Measurements from ENCODE around the gene CCDC50.

The CCDC50 gene

DNA sequence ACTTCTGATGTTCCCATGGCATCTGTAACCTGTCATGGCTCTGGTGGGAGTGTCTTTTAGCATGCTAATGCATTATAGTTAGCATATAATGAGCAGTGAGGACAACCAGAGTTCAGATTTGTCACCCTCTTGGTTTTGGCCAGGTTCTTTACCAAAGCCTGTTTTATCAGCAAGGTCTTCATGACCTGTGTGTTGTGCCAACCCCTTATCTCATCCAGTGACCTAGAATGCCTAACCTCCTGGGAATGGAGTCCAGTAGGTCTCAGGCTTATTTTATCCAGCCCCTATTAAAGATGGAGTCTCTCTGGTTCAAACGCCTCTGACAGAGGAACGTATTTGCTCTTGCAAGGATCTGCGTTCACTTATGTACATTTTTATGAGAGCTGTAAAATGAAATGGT, 61.4 kb downstream of the CCDC50 start:
- DNase-seq, result no peak
- TF ChIP-seq GATA1 (IDR thresholded peaks at IDR 0.05; ENCODE audit: low read depth, low read length), result no peak
- no peak for TF ChIP-seq POLR2A (IDR thresholded peaks at IDR 0.05; ENCODE audit: low read length)

DNA sequence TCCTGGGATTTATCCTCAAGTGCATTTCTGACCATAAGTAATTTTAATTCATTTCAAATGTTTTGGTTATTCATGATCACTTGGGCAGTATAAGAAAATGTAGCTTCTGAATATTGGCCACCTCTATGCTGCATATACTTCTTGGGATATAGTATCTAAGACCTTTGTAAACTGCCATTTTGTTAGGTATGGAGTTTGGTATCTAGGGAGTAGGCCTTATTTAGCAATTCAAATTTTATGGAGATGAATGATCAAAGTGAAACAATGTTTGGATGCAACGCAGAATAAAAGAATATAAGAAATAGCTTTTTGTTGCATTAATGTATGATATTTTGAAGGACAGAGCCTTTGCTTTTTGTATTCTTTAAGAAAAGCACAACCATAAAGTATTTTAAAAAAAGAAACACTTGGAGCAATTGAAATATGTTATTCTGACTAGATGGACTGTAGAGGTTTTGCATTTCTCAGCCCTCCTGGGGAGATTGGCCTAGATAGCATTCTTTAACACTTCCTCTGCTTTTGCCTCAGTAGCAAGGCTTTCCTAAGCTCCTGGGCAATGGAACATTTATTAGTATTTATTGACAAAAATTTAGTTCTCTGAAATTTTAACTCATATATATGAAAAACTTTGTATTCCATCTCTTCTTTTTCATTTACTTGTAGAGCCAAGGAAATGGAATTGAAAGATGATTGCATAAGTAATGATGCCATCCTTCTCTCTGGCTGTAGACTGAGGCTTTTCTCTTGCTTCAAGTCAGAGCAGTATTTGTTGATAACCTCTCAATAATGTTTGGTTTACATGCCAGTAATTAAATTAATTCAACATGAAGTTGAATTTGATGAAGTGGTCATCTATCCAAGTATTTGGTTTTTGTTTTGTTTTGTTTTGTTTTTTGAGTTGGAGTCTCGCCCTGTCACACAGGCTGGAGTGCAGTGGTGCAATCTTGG, 62.9 kb downstream of the CCDC50 start:
- no peak for DNase-seq
- TF ChIP-seq GATA1 (IDR thresholded peaks at IDR 0.05; ENCODE audit: low read depth, low read length), result no peak
- no peak for TF ChIP-seq POLR2A (IDR thresholded peaks at IDR 0.05; ENCODE audit: low read length)

DNA sequence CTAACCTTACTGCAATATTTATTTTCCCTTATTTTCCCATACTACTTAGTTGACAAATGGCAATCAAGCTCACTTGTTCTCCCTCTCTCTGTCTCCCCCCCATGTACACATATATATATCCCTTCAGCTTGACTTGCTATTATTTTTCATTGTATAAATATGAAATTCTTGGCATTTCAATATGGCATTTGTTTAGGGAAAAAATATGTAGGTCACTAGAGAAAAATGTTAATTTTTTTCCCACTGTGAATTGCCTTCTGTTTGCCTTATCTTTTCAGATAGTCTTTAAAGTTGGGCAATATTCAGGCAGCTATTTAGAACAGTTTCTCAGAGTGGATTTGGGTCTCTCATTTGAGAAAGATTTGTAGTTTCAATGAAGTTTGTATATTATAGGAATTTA, 64.0 kb downstream of the CCDC50 start:
- TF ChIP-seq POLR2A (IDR thresholded peaks at IDR 0.05; ENCODE audit: low read length), result no peak
- TF ChIP-seq GATA1 (IDR thresholded peaks at IDR 0.05; ENCODE audit: low read depth, low read length), result no peak
- no peak for DNase-seq

DNA sequence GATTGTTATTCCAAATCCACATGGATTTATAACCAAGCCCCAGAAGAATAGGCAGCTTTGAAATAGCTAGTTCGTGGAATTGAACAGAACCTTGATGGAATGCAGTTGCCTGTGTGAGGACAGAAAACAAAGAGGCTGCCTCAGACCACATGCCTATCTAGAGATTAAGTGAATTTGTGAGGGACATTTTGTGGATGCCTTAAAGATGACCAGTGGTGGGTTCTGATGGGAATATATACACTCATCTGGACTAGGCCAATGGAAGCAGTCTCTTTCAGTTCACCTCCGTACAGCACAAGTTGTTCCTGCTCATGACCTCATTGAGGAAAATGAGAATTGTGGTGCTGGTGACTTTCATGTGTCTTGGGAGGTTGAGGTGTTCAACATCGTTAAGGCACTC, 68.6 kb downstream of the CCDC50 start:
- TF ChIP-seq POLR2A (IDR thresholded peaks at IDR 0.05; ENCODE audit: low read length) (no peak), GATA1 (IDR thresholded peaks at IDR 0.05; ENCODE audit: low read depth, low read length) (no peak)

DNA sequence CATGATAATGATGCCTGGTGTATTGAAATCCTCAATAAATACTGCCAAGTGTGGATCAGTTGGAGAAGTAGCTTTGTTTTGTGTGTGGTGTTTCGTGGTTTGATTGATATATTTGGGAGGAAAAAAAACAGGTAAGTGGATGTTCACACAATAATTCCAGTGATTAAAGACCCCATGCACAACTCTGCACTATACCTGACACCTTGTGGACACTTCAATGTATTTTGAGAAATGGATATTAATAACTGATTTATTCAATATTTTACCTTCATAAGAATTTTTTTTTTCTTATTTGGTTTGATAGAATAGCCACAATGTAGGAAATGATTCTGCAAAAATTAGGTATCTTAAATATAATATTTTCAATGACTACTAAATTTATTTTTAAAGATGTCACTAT, 69.4 kb downstream of the CCDC50 start:
- no peak for DNase-seq
- TF ChIP-seq POLR2A (IDR thresholded peaks at IDR 0.05; ENCODE audit: low read length) (no peak), GATA1 (IDR thresholded peaks at IDR 0.05; ENCODE audit: low read depth, low read length) (no peak)

More for the DNA sequence above, 68.6 kb downstream of the CCDC50 start:
- no peak for DNase-seq

DNA sequence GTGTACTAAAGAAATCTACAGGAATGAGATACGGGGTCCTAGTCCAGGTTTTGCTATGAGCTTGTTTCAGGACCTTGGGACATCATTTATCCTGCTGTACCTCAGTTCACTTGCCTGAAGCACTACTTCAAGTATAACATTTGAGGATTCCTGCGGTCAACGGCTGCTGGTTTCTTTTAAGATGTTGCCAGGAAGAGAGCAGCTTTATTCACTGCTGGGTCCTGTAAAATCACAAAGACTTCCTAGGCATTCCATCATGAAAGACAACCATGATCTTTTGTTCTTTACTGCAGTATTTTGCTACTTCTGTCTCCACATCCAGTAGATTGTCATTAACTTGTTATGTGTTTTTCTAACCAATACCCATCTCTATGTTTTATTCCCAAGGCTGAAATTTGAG, 70.7 kb downstream of the CCDC50 start:
- no peak for TF ChIP-seq GATA1 (IDR thresholded peaks at IDR 0.05; ENCODE audit: low read depth, low read length)
- no peak for TF ChIP-seq POLR2A (IDR thresholded peaks at IDR 0.05; ENCODE audit: low read length)
- no peak for DNase-seq

DNA sequence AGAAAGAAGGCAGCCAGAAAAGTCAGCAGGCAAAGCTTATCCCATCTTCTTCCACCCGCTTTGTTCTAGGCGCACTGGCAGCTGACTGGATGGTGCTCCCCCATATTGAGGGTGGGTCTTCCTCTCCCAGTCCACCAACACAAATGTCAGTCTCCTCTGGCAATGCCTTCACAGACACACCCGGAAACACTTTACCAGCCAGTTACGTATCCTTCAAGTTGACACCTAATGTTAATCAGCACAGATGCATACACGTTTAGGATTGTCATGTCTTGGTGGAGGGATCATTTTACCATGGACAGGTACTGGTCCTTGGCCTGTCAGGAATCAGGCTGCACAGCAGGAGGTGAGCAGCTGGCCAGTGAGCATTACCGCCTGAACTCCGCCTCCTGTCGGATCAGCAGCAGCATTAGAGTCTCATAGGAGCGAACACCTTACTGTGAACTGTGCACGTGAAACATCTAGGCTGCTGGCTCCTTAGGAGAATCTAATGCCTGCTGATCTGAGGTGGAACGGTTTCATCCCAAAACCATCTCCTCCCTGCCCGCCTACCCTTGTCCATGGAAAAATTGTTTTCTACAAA, 72.7 kb downstream of the CCDC50 start:
- TF ChIP-seq POLR2A (IDR thresholded peaks at IDR 0.05; ENCODE audit: low read length), result no peak
- TF ChIP-seq GATA1 (IDR thresholded peaks at IDR 0.05; ENCODE audit: low read depth, low read length), result no peak
- DNase-seq, result no peak

DNA sequence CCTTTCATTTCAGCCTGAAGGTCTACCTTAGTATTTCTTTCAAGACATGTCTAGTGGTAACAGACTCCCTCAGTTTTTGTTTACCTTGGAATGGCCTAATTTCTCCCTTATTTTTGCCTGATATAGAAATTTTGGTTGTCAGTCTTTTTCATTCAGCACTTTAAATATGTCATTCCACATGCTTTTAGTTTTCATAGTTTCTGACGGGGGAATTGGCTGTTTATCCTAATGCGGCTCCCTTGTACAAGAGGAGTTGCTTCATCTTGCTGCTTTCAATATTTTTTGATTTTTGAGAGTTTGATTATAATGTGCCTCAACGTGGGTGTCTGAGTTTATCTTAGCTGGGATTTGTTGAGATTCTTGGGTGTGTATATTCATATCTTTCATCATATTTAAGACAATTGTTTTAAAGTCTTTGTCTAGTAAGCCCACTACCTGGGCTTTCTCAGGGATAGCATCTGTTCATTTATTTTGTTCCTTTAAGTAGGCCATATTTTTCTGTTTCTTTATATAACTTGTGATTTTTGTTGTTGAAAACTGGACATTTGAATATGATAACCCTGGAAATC, 80.7 kb downstream of the CCDC50 start:
- no peak for TF ChIP-seq POLR2A (IDR thresholded peaks at IDR 0.05; ENCODE audit: low read length)
- TF ChIP-seq GATA1 (IDR thresholded peaks at IDR 0.05; ENCODE audit: low read depth, low read length), result no peak

DNA sequence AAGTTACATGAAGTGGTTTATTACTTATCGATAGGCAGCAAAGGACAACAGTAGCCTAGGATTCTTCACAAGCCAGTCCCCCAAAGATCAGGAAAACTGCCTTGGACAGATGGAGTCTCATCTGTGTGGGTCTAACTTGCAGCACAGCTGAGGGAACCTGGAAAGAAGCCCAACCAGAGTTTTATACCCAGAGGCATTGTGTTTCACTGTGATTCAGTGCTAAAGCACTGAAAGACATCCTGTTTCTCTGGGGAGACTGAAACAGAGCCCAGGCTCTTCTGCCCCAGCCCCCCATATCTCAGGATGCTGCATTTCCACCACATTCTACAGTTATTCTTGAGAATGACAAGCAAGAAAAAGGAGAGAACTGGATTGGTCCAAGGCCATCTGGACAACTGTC, 83.6 kb downstream of the CCDC50 start:
- TF ChIP-seq POLR2A (IDR thresholded peaks at IDR 0.05; ENCODE audit: low read length), result no peak
- no peak for TF ChIP-seq GATA1 (IDR thresholded peaks at IDR 0.05; ENCODE audit: low read depth, low read length)
- no peak for DNase-seq

More for the DNA sequence above, 80.7 kb downstream of the CCDC50 start:
- no peak for DNase-seq

DNA sequence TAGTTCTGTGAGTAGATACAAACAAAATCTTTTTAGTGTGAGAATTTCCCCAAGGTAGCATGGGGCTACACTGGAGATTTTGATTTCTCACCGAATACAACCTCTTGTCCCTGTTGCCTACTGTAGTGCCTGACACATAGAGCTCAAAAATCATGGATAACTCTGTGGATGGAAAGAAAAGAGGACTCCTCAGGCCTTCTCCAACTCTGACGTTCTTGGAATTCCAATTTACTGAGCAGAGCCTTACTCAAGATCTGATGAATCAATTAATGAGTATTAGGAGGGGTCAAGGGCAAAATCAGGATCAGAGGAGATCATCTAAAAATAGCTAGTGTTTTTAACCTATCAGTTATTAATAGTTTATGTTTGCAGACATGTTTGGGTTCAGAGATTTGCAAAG, 85.1 kb downstream of the CCDC50 start:
- TF ChIP-seq GATA1 (IDR thresholded peaks at IDR 0.05; ENCODE audit: low read depth, low read length), result no peak
- no peak for TF ChIP-seq POLR2A (IDR thresholded peaks at IDR 0.05; ENCODE audit: low read length)
- no peak for DNase-seq

DNA sequence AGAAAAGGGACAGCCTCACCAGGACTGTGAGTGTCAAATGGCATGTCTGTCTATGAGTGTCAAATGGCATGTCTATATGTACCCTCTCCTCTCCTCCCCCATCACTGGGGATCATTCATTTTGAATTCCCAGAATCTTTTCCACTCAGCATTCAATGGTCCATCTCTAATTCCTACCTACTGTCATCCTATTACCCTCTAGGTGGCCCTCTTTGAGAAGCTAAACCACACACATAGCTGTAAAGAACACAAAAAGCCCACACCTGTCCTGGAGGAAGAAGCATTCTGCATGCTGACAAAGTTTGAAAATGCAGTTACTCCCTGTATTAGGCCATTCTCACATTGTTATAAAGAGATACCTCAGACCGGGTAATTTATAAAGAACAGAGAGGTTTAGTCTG, 85.5 kb downstream of the CCDC50 start:
- TF ChIP-seq POLR2A (IDR thresholded peaks at IDR 0.05; ENCODE audit: low read length), result no peak
- DNase-seq, result no peak

DNA sequence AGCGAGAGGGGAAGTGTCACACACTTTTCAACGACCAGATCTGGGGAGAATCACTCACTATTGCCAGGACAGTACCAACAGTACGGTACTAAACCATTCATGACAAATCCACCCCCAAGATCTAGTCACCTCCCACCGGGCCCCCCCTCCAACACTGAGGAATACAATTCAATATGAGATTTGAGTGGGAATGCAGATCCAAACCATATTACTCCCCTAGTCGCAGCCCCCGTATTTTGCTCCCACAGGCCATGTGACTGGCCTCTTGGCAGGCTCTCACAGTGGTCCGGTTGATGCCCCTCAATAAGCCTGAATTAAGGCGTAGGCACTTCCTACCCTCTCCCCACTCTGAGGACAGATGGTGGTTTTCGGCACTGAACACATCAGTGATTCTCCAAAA, 86.4 kb downstream of the CCDC50 start:
- DNase-seq, result no peak
- TF ChIP-seq GATA1 (IDR thresholded peaks at IDR 0.05; ENCODE audit: low read depth, low read length), result no peak
- no peak for TF ChIP-seq POLR2A (IDR thresholded peaks at IDR 0.05; ENCODE audit: low read length)

DNA sequence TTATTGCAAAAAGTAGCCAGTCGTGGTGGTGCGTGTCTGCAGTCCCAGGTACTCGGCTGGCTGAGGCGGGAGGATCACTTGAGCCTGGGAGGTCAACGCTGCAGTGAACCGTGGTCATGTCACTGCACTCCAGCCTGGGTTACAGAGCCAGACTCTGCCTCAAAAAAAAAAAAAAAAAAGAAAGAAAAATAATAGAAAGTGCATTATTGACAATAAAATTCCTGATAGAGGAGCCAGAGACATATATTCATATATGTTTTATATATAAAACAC, 88.2 kb downstream of the CCDC50 start:
- DNase-seq, result no peak
- no peak for TF ChIP-seq POLR2A (IDR thresholded peaks at IDR 0.05; ENCODE audit: low read length)
- TF ChIP-seq GATA1 (IDR thresholded peaks at IDR 0.05; ENCODE audit: low read depth, low read length), result no peak

DNA sequence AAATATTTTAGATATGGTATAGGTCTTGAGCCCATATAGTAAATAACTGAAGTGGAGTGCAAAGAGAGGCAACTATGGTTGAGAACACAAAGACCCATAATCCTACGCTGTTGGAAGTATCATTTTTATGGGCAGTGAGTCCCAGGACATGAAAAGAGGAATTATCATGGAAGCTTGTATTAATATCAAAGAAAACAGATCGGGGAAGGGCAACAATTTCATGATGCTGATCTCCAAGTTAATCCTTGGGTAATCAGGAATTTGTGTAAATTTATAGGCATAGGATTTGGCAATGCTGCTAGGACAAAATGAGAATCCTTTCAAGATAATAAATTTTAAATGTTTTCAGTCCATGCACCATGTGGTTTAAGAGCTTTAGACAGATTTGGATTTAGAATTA, 91.6 kb downstream of the CCDC50 start:
- DNase-seq, result no peak
- TF ChIP-seq POLR2A (IDR thresholded peaks at IDR 0.05; ENCODE audit: low read length), result no peak
- no peak for TF ChIP-seq GATA1 (IDR thresholded peaks at IDR 0.05; ENCODE audit: low read depth, low read length)

DNA sequence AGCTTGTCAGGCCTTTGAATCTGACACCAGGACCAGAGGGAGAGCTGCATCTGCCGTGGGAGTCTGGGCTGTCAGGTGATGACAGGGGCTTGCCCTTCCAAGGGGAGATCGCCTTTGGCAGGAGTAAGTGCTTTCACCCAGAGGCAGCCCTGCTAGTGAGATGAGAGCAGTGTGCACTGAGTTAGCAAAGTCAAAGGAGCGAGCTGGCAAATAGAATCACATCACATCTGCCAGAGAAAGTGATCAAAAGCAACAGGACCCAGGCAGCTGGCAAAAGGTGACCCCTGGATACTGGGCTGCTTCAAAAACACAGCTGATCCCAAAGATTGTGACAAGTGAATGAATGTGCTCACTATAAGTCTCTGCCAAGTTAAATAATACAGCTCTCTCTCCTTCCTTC, 95.7 kb downstream of the CCDC50 start:
- no peak for TF ChIP-seq GATA1 (IDR thresholded peaks at IDR 0.05; ENCODE audit: low read depth, low read length)
- no peak for TF ChIP-seq POLR2A (IDR thresholded peaks at IDR 0.05; ENCODE audit: low read length)
- DNase-seq, result no peak
